Midbrain (tissue), 1 donor: ENCODE data around the gene PCNX3.

Experiments used
- DNase-seq: peaks from one replicate; lab custom pipeline; 2025; lab: John Stamatoyannopoulos, UW

PCNX3 gene

DNA sequence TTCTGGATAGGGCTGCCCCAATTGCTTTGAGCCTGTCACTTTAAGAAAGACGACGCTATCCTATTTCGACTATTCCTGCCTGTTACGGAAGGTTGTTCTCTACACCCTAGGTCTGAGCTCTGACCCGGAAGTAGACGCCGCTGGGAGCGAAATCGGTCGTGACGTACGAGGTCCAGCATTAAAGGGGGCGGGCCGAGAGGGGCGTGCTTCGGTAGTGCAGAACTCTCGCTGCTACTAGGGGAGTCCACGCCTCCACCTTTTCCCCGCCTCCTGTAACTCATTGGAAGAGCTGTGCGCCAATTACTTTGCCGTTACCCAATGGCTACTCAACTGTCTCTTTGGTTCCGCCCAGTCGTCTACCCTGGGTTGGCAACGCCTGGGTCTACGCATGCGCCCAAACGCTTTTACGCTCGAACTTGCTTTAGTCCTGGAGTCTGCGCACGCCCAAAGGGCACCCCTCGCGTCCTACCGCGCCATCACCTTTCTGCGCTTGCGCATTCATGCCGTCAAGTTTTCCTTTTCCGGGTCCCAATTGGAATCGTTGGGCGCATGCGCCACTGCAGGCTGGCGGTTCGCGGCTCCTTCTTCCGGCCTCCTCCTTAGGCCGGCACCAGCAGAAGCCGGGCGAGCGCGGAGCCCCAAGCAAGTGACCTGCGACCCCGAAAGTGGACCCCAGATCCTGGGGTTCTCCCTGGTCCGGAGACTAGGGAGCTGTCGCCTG, at the start of gene PCNX3:
Gene PCNX3 (plus strand): TSS at position 548 of the 721 bp plus-strand sequence. CDS start 536 bp downstream, outside the sequence.
- peak; percentile 100 for DNase-seq

DNA sequence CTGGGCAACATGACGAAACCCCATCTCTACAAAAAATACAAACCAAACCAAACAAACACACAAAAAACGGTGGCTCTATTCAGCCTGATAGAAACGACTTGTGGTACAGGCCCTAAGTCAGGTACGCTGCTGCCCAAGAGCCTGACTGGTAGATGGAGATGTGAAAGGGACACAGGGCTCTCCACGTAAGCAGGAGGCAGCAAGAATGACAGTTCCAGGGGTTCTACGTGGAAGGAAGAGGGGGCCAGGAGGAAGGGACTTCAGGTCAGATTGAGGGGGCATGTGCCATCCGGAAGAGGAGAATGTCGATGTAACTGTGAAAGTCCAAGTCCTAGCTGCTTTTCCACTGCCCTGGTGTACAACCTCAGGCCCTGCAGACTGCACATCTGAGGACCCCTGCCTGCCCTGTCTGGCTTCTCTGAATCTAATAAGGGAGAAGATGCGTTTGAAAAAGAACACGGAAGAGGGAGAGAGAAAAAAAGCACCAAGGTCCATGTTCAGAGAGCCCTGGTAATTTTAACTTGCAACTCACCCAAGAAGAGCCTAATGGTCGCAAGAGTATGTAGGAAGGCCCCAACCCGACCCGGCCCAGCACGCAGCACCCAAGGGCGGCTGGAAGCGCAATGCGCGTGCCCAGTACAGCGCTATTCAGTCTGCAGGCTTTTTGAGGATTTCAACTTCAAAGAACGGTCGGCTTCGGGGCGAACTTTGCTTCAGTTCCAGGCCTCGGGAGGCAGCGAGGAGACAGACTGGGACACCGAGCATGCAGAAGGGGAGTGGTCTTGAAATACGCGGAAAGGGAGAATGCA, 46.2 kb upstream of the PCNX3 start:
- DNase-seq: no peak

DNA sequence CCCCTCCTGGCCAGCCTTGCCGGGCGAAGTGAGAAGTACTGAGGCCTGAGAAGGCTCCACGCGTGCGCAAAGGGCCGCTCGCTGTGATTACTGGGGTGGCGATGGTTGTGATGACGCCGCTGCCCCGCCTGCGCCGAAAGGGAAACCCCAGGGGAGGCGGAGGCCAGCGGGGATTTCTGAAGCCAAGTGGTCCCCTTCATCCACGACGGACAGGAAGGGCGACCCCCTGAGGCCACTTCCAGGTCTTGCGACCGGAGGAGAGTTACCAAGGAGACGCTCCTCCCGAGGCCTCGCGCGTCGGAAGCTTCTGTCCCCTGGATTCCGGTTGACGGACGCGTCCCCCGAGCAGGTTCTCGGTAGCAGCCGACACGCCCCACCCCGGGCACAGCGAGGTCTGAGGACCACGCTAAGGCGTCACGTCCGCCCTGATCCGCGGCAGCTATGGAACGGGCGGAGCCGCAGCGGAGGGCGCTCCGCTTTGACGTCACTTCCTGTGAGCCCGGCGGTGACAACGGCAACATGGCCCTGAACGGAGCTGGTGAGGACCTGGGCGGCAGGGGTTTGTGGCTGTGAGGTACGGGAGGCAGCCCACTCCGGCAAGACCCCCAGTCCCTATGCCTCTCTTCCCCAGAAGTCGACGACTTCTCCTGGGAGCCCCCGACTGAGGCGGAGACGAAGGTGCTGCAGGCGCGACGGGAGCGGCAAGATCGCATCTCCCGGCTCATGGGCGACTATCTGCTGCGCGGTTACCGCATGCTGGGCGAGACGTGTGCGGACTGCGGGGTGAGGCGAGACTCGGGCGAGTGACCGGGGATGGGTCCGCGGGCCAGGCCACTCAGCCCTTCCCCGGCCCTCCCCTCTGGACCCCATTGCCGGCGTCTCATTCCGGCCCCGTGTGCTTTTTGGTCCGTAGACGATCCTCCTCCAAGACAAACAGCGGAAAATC, 45.3 kb upstream of the PCNX3 start, which contains the start of gene ZNRD2:
Gene ZNRD2 (plus strand): TSS at position 505 of the 946 bp plus-strand sequence. CDS start 15 bp downstream, at position 520.
- peak; percentile 99 for DNase-seq

DNA sequence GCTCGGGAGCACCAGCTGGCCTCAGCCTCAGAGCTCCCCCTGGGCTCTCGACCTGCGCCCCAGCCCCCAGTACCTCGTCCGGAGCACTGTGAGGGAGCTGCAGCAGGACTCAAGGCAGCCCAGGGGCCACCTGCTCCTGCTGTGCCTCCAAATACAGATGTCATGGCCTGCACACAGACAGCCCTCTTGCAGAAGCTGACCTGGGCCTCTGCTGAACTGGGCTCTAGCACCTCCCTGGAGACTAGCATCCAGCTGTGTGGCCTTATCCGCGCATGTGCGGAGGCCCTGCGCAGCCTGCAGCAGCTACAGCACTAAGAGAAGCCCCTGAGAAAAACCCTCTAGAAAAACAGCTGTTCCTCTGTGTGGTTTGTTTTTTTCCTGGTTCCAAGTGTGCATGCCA, 44.2 kb upstream of the PCNX3 start:
- DNase-seq: no peak

DNA sequence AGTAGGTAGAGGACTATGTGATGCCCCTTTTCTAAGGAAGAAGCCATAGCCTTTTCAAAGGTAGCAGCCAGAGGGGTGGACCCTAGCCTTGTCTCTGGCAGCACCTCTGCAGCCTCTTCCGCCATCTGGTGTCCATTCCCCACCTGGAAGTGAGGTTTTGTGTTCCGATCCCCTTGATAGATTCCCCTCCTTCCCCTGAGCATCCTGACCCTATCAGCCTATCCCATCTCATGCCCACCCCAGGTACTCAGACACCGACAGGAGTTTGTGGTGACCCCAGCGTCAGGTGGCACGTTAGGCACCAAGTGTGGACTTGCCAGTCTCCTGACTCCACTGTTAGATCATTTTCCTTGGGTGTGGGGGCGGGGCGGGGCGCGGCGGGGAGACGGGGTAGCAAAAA, 43.6 kb upstream of the PCNX3 start:
- DNase-seq: no peak

DNA sequence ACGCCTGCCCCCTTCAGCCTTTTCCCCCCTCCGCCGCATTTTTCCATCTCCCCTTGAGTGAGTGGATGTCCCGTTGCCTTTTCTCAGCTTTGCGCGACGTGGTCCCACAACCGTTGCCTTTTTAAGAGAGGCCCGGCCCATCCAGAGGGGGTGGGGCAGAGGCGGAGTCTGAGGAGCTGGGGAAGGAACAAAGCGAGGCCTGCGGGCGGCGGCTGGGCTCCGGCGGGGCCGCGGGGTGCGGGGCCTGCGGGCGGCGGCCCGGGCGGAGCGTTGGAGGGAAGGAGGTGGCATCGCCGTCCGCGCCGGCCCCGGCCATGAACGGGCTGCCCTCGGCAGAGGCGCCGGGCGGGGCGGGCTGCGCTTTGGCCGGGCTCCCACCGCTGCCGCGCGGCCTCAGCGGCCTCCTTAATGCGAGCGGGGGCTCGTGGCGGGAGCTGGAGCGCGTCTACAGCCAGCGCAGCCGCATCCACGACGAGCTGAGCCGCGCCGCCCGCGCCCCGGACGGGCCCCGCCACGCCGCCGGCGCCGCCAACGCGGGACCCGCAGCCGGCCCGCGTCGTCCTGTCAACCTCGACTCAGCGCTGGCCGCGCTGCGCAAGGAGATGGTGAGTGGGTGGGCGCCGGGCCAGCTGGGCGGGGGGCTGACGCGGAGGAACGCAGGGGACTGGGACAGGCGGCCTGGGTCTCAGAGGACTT, 43.1 kb upstream of the PCNX3 start, which contains the start of gene FAM89B:
Gene FAM89B (plus strand): TSS at position 183 of the 696 bp plus-strand sequence. CDS start 132 bp downstream, at position 315.
- peak; percentile 86 for DNase-seq

DNA sequence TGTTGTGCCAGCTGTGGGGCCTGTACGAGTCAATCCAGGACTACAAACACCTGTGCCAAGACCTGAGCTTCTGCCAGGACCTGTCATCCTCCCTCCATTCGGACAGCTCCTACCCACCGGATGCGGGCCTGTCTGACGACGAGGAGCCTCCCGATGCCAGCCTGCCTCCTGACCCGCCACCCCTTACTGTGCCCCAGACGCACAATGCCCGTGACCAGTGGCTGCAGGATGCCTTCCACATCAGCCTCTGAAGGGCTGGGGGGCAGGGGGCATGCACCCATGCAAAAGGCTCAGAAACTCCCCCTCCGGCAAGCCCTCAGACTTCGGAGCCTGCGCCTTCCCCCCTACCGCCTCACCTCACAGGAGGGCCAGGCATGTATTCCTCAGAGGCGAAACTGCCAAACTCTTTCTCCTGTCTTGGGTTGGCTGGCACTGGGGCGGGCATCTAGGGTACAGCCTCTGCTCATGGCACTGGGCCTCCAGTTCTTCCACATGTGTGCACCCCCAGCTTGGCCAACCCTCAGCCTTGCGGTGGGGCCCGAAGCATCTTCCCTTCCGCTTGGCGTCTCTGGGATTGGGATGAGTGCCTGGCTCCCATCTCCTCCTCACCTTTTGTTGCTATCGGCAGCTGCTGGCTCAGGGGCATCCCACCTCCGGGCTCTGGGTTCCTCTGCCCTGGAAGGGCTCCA, 42.0 kb upstream of the PCNX3 start:
- DNase-seq: no peak

DNA sequence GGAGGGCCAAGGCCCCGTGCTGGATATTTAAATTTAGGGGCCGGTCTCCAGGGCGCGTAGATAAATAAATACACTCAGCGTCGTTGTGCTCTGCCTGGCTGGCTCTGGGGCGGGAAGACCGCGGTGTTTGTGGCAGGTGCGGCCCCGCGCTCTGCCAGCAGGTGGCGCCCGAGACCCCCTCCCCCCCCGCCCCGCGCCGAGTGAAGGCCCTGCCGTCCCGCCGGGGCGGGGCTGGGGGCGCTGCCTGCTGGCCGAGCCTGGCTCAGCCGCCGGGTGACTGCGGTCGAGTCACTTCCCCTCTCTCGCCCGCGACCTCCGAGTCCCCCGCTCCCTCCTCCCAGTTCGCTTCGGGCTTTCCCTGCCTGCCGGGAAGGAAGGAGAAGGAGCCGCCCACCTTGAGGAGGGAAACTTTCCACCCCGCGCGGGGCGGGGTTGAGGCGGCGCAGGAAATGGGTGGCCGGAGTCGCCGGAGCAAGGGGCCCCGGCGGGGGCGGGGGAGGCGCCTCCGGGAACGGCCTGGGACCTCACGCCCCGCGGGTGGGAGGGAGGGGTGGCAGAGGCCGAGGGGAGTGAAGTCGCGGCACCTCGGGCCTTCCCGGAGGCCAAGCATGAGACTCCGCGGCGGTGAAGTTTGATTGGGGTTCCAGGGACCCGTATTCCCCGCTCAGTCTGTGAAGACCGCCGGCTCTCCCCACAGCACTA, 41.3 kb upstream of the PCNX3 start:
- peak; percentile 71 for DNase-seq

DNA sequence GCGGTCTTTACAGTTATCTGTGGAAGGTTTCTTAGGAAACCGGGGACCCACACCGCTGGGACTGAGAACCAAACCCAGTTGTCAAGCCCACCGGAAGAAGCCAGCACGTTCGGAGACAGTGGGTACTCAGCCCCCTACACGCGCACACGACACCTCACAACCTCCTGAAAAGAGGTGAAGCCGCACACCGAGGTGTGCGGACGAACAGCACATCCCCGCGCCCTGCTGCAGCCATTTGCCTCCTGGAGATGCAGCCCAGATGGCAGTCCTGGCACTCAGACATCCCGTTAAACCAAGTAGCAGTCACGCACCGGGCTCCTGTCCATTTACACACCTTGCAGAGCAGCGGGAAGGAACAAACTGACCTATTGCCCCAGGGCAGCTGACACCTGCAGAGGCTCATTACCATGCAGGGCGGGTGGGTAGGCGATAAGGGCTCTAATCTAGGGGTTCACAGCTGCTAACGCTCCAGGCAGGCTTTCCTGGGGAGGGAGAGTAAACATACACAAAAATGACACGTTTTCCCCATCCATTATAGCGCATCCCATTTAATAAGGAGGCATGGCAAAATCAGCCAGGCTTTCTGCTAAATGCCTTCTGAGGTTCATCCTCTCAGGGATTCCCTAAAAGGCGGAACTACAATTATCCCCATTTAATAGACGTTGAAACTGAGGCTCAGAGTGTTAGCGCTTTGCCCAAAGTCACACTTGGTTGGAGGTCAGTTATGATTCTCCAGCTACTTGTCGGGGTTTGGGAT, 40.6 kb upstream of the PCNX3 start:
- DNase-seq: no peak

DNA sequence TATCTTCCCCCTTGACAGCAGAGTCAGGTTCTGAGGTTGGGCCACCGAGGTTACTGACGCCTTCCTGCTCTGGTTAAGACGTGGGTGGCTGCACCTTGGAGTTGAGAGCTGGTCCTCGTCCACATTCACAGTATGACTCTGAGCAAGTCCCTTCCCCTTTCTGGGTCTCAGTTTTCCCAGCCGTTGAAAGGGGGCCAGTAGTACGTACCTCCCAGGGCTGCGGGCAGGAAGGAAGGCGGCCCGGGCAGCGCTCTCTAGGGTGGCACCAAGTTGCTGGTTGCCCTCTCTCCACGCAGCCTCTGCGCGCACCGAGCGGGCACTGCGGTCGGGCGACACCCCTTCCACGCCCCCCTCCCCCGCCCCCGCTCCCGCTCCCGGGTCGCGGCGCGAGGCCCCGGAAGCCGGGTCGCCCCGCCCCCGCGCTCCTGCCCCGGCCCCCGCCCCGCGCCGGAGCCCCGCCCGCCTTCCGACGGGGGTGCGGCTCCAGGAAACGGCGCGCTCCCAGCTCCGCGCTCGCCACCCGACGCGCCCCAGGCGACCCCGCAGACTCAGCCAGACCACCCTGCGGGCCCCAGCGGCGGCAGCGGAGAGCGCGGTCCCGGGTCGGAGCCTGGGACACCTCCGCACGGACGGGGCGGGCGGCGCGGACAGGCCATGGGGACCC, 39.9 kb upstream of the PCNX3 start, which contains the start of gene EHBP1L1:
Gene EHBP1L1 (plus strand): TSS at position 486 of the 664 bp plus-strand sequence. CDS start 250 bp downstream, outside the sequence.
- no peak for DNase-seq

DNA sequence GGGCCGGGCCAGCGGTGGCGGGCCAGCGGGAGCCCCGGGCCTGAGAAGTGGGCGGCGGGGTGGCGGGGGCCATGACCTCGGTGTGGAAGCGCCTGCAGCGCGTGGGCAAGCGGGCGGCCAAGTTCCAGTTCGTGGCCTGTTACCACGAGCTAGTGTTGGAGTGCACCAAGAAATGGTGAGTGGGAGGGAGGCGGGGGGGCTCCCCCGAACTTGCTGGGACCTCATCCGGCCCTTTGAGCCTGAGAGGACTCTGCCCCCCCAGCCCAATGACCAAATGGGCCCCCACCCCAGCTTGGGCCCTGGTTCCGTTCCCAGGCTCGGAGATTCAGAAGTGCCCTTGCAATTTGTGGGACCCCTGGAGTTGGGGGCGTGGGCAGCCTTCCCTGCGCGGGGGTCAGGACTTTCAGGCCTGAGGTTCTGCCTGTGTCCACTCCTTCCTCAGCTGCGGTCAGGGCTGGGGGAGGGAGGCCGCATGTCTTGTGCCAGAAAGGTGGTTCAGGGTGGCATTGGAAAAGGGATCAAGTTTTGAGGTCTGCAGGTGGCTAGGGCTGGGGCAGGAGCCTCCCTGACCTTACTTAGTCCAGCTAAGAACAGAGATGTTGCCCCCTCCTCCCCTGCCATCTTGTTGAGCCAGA, 39.2 kb upstream of the PCNX3 start:
- no peak for DNase-seq

DNA sequence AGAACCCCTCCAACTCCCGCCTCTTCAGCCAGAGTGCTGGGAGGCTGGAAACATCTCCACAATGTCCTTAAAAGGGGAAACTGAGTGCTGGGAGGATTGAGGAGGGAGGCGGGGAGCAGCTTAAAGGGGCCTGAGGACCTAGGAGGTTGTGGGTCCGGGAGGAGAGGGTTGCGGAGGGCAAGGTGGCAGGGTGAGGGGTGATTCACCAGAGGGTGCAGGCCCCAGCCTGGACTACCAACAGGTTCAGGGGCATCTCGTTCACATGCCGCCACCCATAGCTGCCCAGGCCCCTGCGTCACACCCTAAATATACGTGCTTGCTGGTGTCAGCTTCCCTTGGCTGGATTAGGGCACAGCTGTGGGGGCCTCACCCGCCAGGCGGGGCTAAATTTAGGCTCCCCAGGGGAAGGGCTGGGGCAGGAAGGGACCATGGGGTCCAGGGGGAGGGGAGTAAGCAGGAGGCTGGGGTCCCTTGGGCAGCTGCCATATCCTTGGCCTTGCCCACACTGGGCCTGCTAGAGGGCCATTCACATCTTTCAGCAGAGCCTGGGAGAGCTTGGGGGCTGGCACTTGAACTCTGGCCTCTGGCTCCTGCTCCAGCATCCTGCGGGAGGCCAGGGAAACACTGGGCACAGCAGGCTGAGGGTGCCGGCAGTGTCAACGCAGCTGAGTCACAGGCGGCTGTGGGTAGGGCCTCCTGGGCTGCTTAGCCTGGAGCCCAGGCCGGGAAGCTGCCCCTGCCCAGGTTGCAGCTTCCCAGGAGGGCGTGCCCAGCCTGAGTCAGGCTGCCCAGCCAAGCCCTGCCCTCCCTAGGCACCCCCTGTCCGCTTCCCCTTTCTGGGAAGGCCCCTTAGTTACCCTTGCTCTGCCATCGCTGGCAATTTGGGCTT, 38.5 kb upstream of the PCNX3 start:
- no peak for DNase-seq

DNA sequence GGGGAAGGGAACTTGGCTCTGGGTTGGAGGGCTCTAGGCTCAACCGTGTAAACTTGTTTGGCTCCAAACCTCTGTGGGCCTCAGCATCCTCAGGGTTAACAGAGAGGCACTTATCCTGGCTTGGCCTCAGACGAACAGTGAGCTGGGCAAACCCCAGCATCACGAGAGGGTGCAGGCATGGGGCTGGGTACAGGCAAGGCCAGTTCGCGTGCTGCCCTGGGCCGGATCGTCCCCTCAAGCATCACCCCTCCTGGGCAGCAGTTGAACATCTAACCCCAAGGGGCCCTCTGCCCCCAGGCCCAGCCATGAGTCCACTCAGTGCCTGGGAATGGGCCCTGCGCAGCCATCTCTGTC, 37.8 kb upstream of the PCNX3 start:
- DNase-seq: no peak

DNA sequence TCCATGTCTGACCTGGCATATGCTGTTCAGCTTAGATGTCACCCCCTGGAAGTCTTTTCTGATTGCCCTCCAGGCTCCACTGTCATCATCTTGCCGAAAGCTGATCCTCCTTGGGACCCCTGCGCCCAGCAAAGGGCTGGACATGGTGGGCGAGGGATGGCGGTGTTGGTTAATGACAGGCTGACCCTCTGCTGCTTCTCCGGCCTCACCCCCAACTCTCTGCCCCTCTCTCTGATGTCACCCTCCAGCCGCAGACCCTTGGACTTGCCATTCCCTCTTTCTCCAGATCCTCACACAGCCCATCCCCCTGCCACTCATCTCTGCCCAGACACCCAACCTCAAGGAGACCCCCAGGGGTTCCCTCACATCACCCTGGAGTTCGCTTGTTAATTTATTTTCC, 37.4 kb upstream of the PCNX3 start:
- no peak for DNase-seq

DNA sequence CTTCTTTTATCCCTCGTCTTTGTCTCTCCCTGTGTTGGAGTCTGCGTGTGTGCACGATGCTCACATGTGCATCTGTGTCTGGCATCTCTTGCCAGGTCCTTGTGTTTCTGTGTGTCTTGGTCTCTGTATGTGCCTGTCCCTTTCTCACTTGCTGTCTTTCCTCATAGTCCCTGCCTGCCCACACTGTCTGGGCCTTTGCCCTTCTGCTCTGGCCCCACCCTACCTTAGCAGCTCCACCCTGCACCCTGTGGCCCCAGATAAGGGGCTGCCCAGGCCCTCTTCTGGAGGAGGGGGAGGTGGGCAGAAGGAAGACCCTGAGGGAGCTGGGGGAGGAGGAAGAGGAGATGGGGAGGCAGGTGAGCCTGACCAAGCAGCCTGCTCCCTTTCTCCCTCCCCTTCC, 36.9 kb upstream of the PCNX3 start:
- no peak for DNase-seq

DNA sequence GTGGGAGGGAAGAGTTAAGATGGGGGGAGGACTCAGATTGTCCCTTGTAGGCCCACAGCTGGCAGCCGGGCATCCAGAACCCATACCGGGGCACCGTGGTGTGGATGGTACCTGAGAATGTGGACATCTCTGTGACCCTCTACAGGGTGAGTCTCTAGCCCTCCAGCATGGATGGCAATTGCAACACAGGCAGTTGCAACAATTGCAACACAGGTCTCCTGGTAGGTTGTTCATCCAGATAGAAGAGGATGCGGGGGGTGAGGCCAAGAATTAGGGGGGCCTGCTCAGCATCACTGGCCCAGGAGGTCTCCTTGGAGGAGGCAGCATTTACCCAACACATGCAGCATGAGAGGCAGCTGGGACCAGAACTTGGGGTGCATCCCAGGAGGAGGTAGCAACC, 36.3 kb upstream of the PCNX3 start:
- no peak for DNase-seq

DNA sequence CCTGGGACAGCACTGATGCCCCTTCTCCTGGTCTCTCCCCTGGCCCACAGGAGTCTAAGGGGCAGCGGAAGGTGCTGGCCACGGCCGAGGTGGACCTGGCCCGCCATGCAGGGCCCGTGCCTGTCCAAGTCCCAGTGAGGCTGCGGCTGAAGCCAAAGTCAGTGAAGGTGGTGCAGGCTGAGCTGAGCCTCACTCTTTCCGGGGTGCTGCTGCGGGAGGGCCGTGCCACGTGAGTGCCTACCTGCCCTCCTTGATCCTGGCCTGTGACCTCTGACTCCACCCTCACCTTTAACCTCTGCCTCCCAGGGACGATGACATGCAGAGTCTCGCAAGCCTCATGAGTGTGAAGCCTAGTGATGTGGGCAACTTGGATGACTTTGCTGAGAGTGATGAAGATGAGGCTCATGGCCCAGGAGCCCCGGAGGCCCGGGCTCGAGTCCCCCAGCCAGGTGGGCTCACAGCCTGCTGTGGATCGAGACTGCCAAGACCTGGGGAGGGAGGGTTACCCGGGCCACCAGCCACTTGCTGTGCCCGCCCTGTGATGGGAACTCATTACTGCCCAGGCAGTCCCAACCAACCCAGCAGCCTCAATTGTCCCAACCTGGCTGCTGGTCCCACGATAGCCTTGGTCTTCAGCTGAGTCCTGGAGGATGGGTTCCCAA, 35.4 kb upstream of the PCNX3 start:
- DNase-seq: no peak
